Fibroblast of lung (primary cell): ENCODE results near the gene ATG7. TPM values are rescaled to one million over a fixed set of nuclear protein-coding genes. Genes with fewer than 3 reads are reported as not detected.

ENCODE experiments used
- DNase-seq, 2 donors: peaks; one replicate each; pipeline versions ENCODE4 v3.0.0 to v3.0.0-alpha.2; 2010; ENCODE audit warnings: low read depth in 2 of 2
- H2AFZ ChIP-seq: 2 replicates; pipeline ENCODE4 v1.5.1; 2012; ENCODE audit warnings: low read length, control low read depth, inconsistent platforms
- H3K27ac ChIP-seq: 2 replicates; pipeline ENCODE4 v1.5.1; 2011; ENCODE audit warnings: low read length, control low read depth; ENCODE audit not compliant: insufficient read depth
- H3K27me3 ChIP-seq: 2 replicates; pipeline ENCODE4 v1.5.1; 2011; ENCODE audit warnings: mild to moderate bottlenecking, low read length; ENCODE audit not compliant: control insufficient read depth, insufficient read depth
- H3K36me3 ChIP-seq: 2 replicates; pipeline ENCODE4 v1.5.1; 2011; ENCODE audit warnings: low read length; ENCODE audit not compliant: control insufficient read depth, insufficient read depth
- H3K4me1 ChIP-seq: 2 replicates; pipeline ENCODE4 v1.5.1; 2011; ENCODE audit warnings: low read length; ENCODE audit not compliant: control insufficient read depth, insufficient read depth; ENCODE audit errors: extremely low read depth
- H3K4me2 ChIP-seq: 2 replicates; pipeline ENCODE4 v1.5.1; 2011; ENCODE audit warnings: low read length, control low read depth; ENCODE audit not compliant: insufficient read depth; ENCODE audit errors: extremely low read depth
- H3K4me3 ChIP-seq, 4 experiments: fragments of 200-600 bp in 1 of 4; sonication (generic) in 1 of 4; replicated peaks in 1 of 4; 2 replicates each; pipeline ENCODE4 v1.5.1; 2011 to 2016; ENCODE audit warnings: low read length in 4 of 4, low read depth in 3 of 4, mild to moderate bottlenecking in 3 of 4, control low read depth in 2 of 4, inconsistent platforms in 1 of 4, mixed read lengths in 1 of 4; ENCODE audit not compliant: insufficient read depth in 1 of 4; ENCODE audit errors: control extremely low read depth in 1 of 4
- H3K79me2 ChIP-seq: 2 replicates; pipeline ENCODE4 v1.5.1; 2012; ENCODE audit warnings: mild to moderate bottlenecking, low read length, inconsistent platforms; ENCODE audit not compliant: control insufficient read depth, insufficient read depth
- H3K9ac ChIP-seq: 2 replicates; pipeline ENCODE4 v1.5.1; 2011; ENCODE audit warnings: mild to moderate bottlenecking, low read length, control low read depth; ENCODE audit not compliant: insufficient read depth
- H3K9me3 ChIP-seq: 2 replicates; pipeline ENCODE4 v1.5.1; 2012; ENCODE audit warnings: low read depth, low read length; ENCODE audit not compliant: control insufficient read depth, insufficient read depth
- H4K20me1 ChIP-seq: 2 replicates; pipeline ENCODE4 v1.5.1; 2011; ENCODE audit warnings: low read length; ENCODE audit not compliant: control insufficient read depth, insufficient read depth; ENCODE audit errors: extremely low read depth
- EZH2 ChIP-seq: IDR thresholded peaks from 2 replicates; pipeline ENCODE4 v1.5.1; 2012; ENCODE audit warnings: low read length, control low read depth, mild to moderate bottlenecking; ENCODE audit errors: missing control alignments
- polyA plus RNA-seq, 2 donors: library from polyadenylated mRNA; depleted of rRNA in 1 of 2; stranded (reverse) in 1 of 2; unstranded in 1 of 2; fragments of >200 nt; gene quantifications; 2 replicates each; pipeline ENCODE4 v1.2.1, GENCODE V29; 2011 to 2012; ENCODE audit warnings: missing spikeins in 1 of 2
- total RNA-seq: library from RNA; depleted of rRNA; stranded (reverse); fragments of >200 nt; gene quantifications from 2 replicates; pipeline ENCODE4 v1.2.1, GENCODE V29; 2014
- TF ChIP-seq, protein P1 (sequence below), 2 donors: IDR thresholded peaks in 1 of 2; conservative IDR thresholded peaks in 1 of 2; 1 replicate in 1 of 2; 2 replicates in 1 of 2; pipeline ENCODE4 v1.5.1; 2011 to 2012; ENCODE audit warnings: low read length in 2 of 2, control low read depth in 1 of 2, inconsistent platforms in 1 of 2, low read depth in 1 of 2, mild to moderate bottlenecking in 1 of 2

Gene ATG7
- total and polyA plus RNA-seq, 2 donors (not counting 1 experiment from before 2014, with no cell fraction given) = 50.8 to 56.5 TPM

DNA sequence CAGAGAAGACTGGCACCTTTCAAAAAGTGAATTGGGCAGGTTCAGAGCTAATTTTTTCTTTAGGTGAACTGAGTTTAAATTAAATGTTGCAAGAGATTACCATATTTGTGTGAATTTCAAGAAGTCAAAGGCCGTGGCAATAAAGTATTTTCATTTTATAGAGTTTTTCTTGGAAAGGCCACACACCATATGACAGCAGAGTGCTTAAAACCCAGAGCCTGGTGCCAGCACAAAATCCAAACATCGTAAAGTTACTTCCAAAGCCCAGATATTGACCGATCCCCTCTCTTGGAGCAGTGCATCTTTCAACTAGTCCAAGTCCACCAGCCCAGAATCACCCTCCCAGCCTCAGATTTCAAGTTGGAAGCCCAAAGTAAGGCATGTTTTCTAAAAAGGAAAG, 207.0 kb downstream of the ATG7 start:
- Histone ChIP-seq H3K4me3 (no peak overlapping the region), H3K4me1 (peaks cover 23% of the 10 kb centered on the region), H3K36me3 (no peaks in the 10 kb centered on the region), H3K27ac (no peak overlapping the region), H4K20me1 (no peaks in the 10 kb centered on the region), H3K79me2 (no peaks in the 10 kb centered on the region), H3K9ac (no peak overlapping the region), H3K27me3 (no peaks in the 10 kb centered on the region), H2AFZ (no peak overlapping the region), H3K9me3 (no peaks in the 10 kb centered on the region), H3K4me2 (no peak overlapping the region)
- TF ChIP-seq, protein P1, sequence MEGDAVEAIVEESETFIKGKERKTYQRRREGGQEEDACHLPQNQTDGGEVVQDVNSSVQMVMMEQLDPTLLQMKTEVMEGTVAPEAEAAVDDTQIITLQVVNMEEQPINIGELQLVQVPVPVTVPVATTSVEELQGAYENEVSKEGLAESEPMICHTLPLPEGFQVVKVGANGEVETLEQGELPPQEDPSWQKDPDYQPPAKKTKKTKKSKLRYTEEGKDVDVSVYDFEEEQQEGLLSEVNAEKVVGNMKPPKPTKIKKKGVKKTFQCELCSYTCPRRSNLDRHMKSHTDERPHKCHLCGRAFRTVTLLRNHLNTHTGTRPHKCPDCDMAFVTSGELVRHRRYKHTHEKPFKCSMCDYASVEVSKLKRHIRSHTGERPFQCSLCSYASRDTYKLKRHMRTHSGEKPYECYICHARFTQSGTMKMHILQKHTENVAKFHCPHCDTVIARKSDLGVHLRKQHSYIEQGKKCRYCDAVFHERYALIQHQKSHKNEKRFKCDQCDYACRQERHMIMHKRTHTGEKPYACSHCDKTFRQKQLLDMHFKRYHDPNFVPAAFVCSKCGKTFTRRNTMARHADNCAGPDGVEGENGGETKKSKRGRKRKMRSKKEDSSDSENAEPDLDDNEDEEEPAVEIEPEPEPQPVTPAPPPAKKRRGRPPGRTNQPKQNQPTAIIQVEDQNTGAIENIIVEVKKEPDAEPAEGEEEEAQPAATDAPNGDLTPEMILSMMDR (conservative IDR thresholded peaks at IDR 0.05 in 1 of 2, IDR thresholded peaks at IDR 0.05 in 1 of 2; ENCODE audit: low read depth in 1 of 2, low read length in 2 of 2) = no peak
- no peak for TF ChIP-seq EZH2
- no peak for DNase-seq

DNA sequence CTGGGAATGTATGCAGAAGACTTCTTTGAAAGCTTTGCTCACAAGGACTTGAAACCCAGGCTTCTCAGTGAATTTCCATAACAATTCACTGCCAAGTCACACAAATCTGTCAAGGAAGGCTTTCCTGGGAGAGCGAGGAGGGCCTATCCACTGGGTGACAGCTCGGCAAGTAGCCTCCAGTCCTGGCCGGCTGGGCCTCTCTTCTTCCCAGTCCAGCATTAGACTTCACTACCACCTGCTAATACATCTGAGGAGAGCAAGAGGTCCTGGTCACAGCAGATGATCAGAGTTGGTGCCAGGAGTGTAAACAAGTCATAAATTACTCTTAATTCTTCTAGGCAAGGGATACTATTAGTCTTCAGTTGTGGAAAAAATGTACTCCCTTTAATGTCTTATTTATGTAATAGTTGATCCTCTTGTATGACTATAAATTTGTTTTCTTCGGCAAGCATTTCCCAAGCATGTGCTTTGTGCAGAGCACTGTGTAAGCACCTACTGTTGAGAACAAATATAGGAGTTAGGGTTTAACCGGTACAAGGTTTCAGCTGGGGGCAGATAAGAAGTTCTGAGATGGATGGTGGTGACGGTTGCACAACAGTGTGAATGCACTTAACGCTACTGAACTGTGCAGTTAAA, 208.6 kb downstream of the ATG7 start:
- Histone ChIP-seq H3K9me3 (no peaks in the 10 kb centered on the region), H3K4me2 (no peak overlapping the region), H3K79me2 (no peaks in the 10 kb centered on the region), H3K27ac (no peak overlapping the region), H3K9ac (no peak overlapping the region), H2AFZ (no peak overlapping the region), H3K27me3 (no peaks in the 10 kb centered on the region), H4K20me1 (no peaks in the 10 kb centered on the region), H3K36me3 (no peaks in the 10 kb centered on the region), H3K4me1 (peaks cover 23% of the 10 kb centered on the region), H3K4me3 (no peak overlapping the region)
- TF ChIP-seq, protein P1 (conservative IDR thresholded peaks at IDR 0.05 in 1 of 2, IDR thresholded peaks at IDR 0.05 in 1 of 2; ENCODE audit: low read depth in 1 of 2, low read length in 2 of 2) = no peak
- TF ChIP-seq EZH2 = no peak
- no peak for DNase-seq

DNA sequence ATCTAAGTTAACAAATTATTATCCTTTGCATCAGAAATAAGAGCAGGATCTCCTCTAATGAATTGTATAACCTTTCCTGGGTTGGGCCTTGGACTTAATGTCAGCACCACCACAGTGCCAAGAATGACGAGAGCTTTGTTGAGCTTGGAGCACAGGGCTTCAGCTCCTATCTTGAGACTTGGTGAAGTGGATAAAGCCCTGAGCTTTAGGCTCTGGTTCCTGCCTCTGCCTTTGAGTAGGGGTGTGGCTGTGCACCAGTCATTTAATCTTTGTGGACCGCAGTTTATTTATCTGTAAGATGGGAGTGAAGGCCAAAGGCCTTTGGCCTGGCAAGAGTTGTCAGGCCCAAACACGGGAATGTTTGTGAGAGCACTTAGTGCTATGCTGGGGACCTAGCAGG, 209.4 kb downstream of the ATG7 start:
- no peak overlapping the region for H3K4me3 ChIP-seq
- no peaks in the 10 kb centered on the region for H3K9me3 ChIP-seq
- no peak overlapping the region for H3K9ac ChIP-seq
- no peaks in the 10 kb centered on the region for H4K20me1 ChIP-seq
- TF ChIP-seq EZH2 = no peak
- TF ChIP-seq, protein P1 (conservative IDR thresholded peaks at IDR 0.05 in 1 of 2, IDR thresholded peaks at IDR 0.05 in 1 of 2; ENCODE audit: low read depth in 1 of 2, low read length in 2 of 2) = no peak
- no peaks in the 10 kb centered on the region for H3K27me3 ChIP-seq
- peaks cover 23% of the 10 kb centered on the region for H3K4me1 ChIP-seq
- H3K36me3 ChIP-seq = no peaks in the 10 kb centered on the region
- H3K27ac ChIP-seq = no peak overlapping the region
- no peak for DNase-seq
- H3K4me2 ChIP-seq = no peak overlapping the region
- H3K79me2 ChIP-seq = no peaks in the 10 kb centered on the region
- H2AFZ ChIP-seq = no peak overlapping the region
